Measurements from ENCODE around the gene NXPE2.

Gene NXPE2

DNA sequence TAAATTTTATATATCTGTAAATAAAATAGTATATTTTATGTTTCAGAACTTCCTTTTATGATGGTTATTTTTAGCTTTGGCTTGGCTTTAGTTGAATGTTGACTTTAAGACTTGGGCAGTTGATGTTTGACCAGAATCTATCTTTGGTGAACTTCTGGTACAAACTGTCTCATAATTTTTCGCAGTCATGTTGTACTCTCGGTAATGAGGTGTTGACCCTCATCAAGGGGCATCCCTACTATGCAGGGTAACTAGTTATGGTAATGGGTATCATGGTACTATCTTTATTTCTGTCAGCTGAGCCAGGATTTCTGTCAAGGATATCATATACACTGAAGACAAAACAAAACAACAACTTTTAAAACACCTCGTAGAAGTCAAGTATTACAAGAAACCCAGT, 67.7 kb downstream of the NXPE2 start:
- DNase-seq, result no peak

All from CD4-positive, alpha-beta T cell treated with Interferon gamma for 1 hour (primary cell).